ENCODE results near the gene CDKN1A. TPM values are rescaled to one million over a fixed set of nuclear protein-coding genes. Genes with fewer than 3 reads are reported as not detected.
A peak's percentile ranks its signal among the peaks of the same experiment; 100 is the strongest.
"Not testable (repeated sequence)": the region's sequence is repeated elsewhere in the genome, so short reads cannot be mapped to it uniquely, and the experiment has no call there.

The CDKN1A gene
- polyA plus RNA-seq, 3 donors, result 117 to 1,223 (median 144) TPM

- Histone ChIP-seq H3K4me2 (replicated peaks; ENCODE audit: extremely low read depth, low read length, poor library complexity, severe bottlenecking) (no peak overlapping the region), H4K20me1 (ENCODE audit: insufficient read depth, low read length) (peaks cover 4% of the 10 kb centered on the region), H3K27ac (ENCODE audit: low read depth in 1 of 2, low read length in 2 of 2) (no peak overlapping the region), H3K9ac (ENCODE audit: insufficient read depth, low read length, poor library complexity, severe bottlenecking) (no peak overlapping the region), H3K79me2 (ENCODE audit: insufficient read depth, low read length) (peaks cover 97% of the 10 kb centered on the region), H3K36me3 (replicated peaks in 1 of 2; ENCODE audit: control insufficient read depth in 1 of 2, insufficient read depth in 2 of 2, low read length in 2 of 2) (peaks cover 20 to 52% of the 10 kb centered on the region in 2 donors), H3K27me3 (ENCODE audit: control insufficient read depth in 2 of 2, insufficient read depth in 2 of 2, low read length in 2 of 2) (no peaks in the 10 kb centered on the region), H3K4me1 (ENCODE audit: control insufficient read depth in 1 of 2, insufficient read depth in 2 of 2, low read length in 2 of 2) (peaks cover 36 to 38% of the 10 kb centered on the region in 2 donors), H2AFZ (ENCODE audit: insufficient read depth, low read depth, low read length, poor library complexity, severe bottlenecking) (no peak overlapping the region), H3K9me3 (replicated peaks in 1 of 2; ENCODE audit: control insufficient read depth in 1 of 2, insufficient read depth in 1 of 2, low read length in 2 of 2) (no peaks in the 10 kb centered on the region), H3K4me3 (replicated peaks in 1 of 3; ENCODE audit: low read depth in 2 of 3, low read length in 3 of 3) (no peak overlapping the region)
- Mint-ChIP-seq H3K36me3 (peaks cover 38 to 59% of the 10 kb centered on the region in 2 donors), H3K27ac (peak overlapping the region in 3 of 7 donors; percentile 27 to 65 (median 42)), H3K4me3 (no peak overlapping the region), H3K9me3 (no peaks in the 10 kb centered on the region), H3K4me1 (peaks cover 39% of the 10 kb centered on the region), H3K27me3 (ENCODE audit: low read depth in 3 of 3) (peaks cover 0 to 2% (median 0%) of the 10 kb centered on the region in 3 donors)
- TF ChIP-seq, protein P1, sequence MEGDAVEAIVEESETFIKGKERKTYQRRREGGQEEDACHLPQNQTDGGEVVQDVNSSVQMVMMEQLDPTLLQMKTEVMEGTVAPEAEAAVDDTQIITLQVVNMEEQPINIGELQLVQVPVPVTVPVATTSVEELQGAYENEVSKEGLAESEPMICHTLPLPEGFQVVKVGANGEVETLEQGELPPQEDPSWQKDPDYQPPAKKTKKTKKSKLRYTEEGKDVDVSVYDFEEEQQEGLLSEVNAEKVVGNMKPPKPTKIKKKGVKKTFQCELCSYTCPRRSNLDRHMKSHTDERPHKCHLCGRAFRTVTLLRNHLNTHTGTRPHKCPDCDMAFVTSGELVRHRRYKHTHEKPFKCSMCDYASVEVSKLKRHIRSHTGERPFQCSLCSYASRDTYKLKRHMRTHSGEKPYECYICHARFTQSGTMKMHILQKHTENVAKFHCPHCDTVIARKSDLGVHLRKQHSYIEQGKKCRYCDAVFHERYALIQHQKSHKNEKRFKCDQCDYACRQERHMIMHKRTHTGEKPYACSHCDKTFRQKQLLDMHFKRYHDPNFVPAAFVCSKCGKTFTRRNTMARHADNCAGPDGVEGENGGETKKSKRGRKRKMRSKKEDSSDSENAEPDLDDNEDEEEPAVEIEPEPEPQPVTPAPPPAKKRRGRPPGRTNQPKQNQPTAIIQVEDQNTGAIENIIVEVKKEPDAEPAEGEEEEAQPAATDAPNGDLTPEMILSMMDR (IDR thresholded peaks at IDR 0.05), result no peak
- intact Hi-C loops (cut with micrococcal nuclease), result no loop called here
- 96% methylated on average over 18 of the region's 18 CpGs for WGBS (ENCODE audit: insufficient coverage)
- DNase-seq, result peak in 1 of 3 donors; percentile 1
Observed at GRCh38 chr6:36703982-36704381, 25.5 kb downstream of the CDKN1A start.

- DNase-seq; H3K4me3 Mint-ChIP-seq; H3K4me2 ChIP-seq (replicated peaks; ENCODE audit: extremely low read depth, low read length, poor library complexity, severe bottlenecking); H3K27me3 Mint-ChIP-seq (ENCODE audit: low read depth in 3 of 3); H3K9me3 ChIP-seq (replicated peaks in 1 of 2; ENCODE audit: control insufficient read depth in 1 of 2, insufficient read depth in 1 of 2, low read length in 2 of 2); H3K27me3 ChIP-seq (ENCODE audit: control insufficient read depth in 2 of 2, insufficient read depth in 2 of 2, low read length in 2 of 2); H4K20me1 ChIP-seq (ENCODE audit: insufficient read depth, low read length); H2AFZ ChIP-seq (ENCODE audit: insufficient read depth, low read depth, low read length, poor library complexity, severe bottlenecking); H3K4me3 ChIP-seq (replicated peaks in 1 of 3; ENCODE audit: low read depth in 2 of 3, low read length in 3 of 3); H3K27ac ChIP-seq (ENCODE audit: low read depth in 1 of 2, low read length in 2 of 2); H3K9ac ChIP-seq (ENCODE audit: insufficient read depth, low read length, poor library complexity, severe bottlenecking); H3K9me3 Mint-ChIP-seq; intact Hi-C loops (cut with micrococcal nuclease): not testable (repeated sequence)
- Histone ChIP-seq H3K4me1 (ENCODE audit: control insufficient read depth in 1 of 2, insufficient read depth in 2 of 2, low read length in 2 of 2) (peaks cover 26 to 27% of the 10 kb centered on the region in 2 donors), H3K36me3 (replicated peaks in 1 of 2; ENCODE audit: control insufficient read depth in 1 of 2, insufficient read depth in 2 of 2, low read length in 2 of 2) (peaks cover 28 to 63% of the 10 kb centered on the region in 2 donors), H3K79me2 (ENCODE audit: insufficient read depth, low read length) (peaks cover 97% of the 10 kb centered on the region)
- WGBS (ENCODE audit: insufficient coverage), result no CpG with 5 or more reads among the region's 7 CpGs
- Mint-ChIP-seq H3K27ac (peak overlapping the region in 2 of 7 donors; percentile 75 to 77), H3K4me1 (peaks cover 28% of the 10 kb centered on the region), H3K36me3 (peaks cover 46 to 69% of the 10 kb centered on the region in 2 donors)
Observed at GRCh38 chr6:36704961-36705577, 26.6 kb downstream of the CDKN1A start.

Data from CD14-positive monocyte (primary cell).